Stimulated activated CD4-positive, alpha-beta T cell treated with anti-CD3 and anti-CD28 coated beads, Interleukin-2, amount 100 ng/mL, for 4 hours (primary cell): ENCODE results near the gene PLEKHG4B.

ENCODE experiments used
- DNase-seq: peaks from one replicate; pipeline ENCODE4 v3.0.0-alpha.2; 2020; ENCODE audit warnings: low read depth

Gene PLEKHG4B

DNA sequence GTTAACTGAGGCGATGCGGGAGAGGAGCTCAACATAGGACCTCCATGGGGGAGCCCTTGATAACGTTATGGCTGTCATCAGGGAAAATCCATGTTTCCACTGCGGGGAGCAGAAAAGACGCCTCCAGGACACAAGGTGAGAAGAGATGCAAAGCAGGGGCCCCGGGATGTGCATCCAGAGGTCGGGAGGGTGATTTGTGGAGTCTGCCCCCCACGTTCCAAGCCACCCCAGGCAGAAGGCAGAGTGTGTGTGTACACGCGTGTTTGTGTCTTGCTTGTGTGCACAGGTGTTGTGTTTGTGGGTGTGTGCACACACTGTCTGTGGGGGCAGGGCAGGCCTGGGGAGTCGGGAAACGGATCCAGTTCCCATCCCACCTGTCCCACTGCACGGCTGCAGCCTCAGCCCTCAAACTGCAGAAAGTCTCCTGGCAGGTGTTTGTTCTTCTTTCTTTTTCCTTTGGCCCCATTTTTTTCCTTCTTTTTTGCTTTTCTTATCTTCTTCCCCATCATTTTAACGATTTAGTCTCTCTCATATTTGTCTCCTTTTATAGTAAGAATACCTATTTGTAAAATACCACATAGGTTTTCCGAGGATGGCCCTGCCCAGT lies 17.4 kb upstream of the PLEKHG4B start:
- no peak for DNase-seq

DNA sequence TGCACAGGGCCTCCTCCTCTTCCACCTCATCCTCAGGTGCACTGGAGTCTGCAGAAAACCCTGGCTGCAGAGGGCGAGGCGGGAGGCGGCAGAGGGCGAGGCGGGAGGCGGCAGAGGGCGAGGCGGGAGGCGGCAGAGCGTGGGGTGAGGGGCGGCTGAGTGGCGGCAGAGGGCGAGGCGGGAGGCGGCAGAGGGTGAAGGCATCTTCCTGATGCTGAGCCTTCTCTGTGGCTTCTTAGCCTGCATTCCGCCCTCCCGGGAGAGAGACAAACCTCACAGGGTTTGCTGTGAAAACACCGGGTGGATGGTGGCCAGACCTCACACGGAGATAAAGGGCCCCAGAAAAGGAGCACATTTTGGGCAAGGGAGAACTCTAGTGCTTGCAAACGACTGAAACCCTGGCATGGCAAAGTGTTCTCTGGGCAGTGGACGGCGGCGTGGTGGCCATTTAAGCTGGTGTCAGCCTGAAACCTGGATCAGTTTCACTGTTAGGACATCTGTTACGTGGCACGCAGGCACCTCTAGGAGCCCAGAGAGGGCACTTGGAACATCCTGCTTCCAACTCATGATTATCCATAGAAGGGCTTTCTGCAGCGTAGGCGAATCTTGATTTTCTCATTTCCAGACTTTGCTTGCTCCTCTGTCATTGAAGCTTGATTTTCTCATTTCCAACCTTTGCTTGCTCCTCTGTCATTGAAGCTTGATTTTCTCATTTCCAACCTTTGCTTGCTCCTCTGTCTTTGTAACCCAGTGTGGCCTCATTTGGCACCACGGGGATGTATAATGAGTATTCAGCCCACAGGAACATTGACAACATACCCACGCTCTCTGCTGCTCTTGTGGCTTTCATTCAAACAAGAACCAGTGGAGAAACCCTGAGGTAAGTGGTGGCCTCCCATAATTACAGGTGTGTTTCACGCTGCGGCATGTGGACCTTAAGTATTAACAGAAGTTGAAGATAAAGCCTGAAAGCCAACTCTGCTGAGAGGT lies 16.3 kb upstream of the PLEKHG4B start:
- DNase-seq: no peak

DNA sequence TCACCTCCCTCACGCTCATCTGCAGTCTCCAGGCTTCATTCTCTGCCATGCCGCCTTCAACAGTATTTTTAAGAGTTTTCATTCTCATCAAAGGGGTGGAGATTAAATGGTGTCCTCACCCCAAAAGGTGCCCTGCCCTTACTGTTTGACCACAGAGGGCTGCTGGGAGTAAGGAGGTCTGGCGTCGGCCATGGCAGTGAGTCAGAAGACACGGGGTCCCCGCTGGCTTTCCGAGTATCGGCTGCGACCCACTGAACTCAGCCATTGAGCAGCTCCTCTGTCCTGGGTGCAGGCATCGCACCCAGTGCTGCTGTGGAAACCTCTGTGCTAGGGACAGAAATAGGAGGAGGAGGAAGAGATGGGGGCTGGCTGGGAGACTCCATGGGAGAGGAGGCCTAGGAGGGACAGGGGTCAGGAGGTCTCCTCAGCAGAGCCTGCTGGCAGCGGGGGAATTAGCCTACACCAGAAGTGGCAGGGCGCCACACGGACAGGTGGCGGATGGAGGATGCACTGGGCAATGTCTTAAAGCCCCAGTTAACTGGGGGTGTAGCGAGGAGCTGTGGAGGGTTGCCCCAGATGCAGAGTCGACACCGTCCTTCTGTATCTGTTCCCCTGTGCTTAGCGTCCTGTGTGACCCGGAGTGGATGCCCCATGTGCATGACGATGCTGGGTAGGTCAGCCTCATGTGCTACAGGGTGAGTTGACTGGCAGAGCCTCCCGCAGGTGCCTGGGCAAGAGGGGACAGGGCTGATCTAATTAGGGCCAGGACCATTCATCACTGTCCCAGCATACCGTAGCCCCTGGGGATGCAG lies 15.4 kb upstream of the PLEKHG4B start:
- DNase-seq: no peak

DNA sequence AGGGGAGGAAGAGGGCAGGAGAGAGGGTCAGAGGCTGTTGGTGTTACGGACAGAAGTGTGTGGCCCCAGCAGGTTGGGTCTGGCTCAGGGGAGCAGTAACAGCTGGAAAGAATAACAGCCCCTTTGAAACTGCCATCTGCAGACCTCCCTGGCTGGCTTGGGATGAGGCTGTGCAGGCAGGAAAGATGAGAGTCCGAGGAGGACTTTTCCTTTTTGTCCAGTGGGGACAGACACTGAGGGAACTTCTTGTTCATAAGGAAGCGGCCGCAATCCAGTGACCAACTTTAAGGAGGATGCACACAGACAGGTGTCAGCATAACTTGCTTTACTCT lies 14.8 kb upstream of the PLEKHG4B start:
- no peak for DNase-seq

DNA sequence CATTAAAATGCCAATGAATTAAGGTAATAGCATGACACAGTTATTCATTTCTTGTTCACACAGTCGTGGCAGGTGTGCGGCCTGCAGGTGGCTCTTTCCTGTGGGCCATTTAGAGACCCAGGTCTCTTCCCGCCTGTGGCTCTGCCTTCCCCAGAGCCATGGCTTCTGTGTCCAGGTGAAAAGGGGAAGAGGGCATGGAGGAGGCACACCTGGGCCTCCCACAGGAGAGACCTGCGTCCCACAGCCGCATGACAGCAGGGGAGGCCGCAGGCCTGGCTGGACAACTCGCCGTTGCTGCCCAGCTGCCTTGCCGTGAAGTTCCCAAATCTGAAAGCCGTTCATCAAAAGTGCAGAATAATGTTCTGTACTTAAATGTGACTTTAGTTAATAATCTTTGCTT lies 14.4 kb upstream of the PLEKHG4B start:
- DNase-seq: no peak

DNA sequence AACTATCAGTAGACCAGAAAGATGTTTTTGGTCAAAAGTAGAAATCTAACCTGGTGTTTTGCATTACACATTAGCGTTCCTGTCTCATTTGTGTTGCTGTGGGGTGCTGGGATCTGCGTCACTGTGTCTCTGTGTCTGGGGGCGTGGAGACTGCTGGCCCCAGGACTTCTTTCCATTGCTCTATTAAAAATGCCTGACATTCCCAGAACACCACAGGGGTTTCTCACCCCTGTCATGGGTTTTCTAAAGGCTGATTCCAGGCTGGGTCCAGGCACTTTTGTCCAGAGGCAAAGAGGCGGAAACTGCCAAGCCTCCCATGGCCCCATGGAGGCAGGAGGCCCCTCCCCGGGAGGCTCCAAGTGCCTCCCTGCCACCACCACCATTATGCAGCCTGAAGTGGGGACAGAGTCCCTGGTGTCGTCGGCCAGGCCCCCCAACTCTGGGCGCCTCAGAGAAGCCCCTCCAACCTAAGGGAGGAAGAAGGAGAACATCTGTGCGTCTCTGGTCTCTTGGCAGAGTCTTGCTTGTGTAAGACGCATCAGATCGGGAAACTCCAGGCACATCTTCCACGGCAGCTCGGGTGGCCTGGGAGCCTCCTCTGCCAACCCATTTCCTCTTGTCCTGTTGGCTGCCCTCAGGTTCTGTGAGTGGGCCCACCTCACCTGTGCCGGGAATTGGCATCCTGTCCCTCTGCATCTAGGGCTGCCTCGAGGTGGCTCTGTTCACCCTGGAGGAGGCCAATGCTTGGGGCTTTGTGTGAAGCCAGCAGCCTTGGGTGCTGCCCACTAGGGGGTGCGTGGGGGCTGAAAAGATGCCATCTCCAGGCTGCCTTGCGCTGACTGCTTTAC lies 13.8 kb upstream of the PLEKHG4B start:
- DNase-seq: no peak

DNA sequence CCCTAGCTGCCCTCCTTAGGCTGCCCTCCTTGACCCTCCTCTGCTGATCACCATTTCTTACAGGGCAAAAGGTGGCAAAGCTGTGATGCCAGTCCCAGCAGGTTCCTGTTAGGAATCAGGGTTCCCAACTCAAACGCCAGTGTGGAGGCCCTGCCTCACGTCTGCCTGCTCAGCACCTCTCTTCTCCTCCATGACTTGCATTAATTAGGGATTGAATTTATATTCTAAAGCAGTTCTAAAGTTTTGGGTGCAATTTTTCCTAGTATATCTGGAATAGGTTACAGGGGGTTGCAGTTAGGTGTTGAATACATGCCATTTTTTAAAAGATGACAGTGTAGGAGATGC lies 13.2 kb upstream of the PLEKHG4B start:
- DNase-seq: no peak

DNA sequence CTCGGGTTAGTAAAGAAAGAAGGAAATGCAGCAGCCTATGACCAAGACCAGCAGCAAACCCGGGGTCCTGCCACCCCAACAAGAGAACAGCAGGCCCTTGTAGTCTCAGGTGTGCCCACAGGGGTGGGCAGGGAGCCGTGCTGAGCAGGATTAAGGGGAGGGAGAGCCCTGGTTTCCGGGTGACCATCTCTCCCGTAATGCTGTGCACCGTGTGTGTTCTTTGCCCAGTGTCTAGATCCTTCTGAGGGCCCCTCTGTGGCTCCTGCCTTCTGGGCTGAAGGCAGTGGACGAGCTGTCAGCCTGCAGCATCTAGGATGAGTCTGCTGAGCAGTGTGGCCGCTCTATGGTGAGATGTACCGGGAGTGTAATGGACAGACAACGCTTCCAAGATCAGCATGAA lies 12.7 kb upstream of the PLEKHG4B start:
- DNase-seq: no peak

DNA sequence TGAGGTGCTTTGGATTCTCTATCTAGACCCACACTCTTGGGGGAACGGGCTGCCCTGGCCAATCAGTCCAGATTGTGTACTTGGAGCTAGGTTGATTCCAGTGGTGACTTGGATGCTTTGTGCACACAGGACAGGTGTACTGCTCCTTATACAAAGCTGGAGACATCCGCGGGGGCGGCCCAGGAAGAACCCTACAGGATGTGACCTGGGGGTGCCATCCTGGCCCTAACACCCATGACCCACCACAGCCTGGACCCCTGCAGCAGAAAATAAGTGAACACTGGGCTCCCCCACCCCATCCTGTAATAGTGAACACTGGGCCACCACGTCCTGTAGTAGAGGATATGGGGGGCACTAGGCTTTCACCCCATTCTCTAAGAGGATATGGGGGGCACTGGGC lies 12.1 kb upstream of the PLEKHG4B start:
- DNase-seq: no peak

DNA sequence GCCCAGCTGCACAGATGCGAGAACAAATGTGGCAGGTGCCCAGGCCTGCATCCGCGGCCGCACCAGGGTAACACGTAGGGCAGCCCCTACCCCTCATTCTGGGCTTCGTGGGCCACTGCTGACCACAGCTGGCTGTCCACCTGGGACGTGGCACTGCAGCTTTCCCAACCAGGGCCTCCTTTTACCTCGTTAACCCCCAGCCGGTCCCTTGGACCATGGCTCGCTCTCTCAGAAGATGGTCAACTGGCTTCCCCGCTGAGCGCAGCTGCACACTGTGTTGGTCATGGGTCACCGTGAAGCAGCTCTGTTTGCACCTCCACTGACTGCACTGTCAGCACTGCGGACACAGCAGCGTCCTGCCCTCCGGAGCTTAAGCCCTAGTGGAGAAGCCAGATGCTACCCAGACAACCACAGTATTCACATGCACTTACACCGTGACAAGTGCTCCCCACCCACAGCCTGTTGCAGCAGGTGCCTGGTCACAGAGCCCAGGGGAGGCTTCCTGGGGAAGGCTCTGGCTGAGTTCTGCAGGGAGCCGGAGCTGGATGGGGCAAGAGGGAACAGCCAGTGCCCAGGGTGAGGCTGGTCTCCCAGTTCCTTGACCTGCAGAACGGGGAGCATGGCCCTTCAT lies 10.5 kb upstream of the PLEKHG4B start:
- no peak for DNase-seq

DNA sequence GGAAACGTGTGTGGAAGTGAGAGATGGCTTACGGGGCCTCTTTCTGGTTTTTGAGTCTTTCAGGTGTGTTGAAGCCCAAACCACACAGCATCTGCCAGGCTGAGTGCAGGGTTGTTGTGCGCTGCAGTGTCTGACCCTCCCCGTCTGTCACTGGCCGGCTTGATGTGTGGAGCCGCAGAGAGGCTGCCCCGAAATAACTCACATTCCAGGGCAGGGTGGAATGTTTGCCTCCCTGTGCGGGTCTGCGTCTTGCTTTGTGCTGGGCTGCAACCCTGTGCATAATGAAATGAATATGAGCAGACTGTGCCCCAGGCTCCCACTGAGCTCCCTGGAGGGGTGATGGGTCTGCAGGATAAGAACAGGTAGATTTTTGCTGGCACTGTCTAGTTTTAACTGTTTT lies 9.9 kb upstream of the PLEKHG4B start:
- no peak for DNase-seq

DNA sequence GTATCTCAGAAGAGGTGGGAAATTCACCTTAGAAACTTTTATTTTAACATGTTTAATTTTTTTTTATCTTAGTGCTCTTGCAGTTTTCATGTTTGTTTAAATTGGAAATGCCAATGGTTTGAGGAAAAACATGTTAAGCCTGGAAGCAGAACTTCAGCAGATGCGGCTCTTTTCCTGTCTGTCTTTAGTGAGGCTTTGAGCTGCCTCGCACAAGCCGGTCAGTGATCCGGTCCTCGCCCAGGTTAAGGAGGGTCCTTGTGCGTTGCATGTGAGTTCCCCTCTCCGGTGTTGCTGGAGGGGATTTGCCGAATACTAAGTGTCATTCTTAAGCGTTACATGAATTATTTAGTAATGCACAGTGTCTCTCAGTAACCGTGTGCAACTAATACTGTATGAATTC lies 9.4 kb upstream of the PLEKHG4B start:
- no peak for DNase-seq

DNA sequence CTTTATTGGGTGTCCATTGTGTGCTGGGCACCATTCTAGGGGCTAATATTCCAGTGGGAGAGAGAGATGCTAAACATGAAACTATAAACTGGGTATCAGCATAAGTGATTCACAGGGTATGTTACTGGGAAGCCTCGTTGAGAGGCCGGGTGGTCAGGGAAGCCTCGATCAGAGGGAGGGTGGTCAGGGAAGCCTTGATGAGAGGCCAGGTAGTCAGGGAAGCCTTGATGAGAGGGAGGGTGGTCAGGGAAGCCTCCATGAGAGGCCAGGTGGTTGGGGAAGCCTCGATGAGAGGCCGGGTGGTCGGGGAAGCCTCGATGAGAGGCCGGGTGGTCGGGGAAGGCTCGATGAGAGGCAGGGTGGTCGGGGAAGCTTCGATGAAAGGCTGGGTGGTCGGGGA lies 8.9 kb upstream of the PLEKHG4B start:
- DNase-seq: no peak

DNA sequence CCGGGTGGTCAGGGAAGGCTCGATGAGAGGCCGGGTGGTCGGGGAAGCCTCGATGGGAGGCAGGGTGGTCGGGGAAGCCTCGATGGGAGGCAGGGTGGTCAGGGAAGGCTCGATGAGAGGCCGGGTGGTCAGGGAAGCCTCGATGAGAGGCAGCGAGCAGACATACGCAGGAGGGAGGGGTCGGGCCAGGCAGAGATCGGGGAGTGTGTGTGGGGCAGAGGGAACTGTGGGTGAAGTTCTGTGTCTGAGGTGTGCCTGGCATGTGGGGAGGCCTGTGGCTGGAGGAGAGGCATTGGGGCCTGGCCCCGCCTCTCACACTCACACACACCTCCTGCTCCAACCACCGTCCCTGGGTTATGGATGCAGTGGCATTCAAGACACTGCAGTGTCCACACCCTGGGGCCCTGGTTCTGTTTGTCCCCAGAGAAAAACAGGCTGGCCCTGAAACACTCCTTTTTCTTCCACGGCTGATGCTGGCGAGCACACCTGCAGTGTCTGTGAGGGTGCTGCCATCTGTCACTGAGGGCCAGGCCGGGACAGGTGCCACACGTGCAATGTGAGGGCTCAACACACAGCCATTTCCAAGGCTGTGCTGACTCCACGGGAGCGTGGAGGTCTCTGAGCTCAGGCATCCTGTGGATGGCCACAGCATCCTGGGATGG lies 6.5 kb upstream of the PLEKHG4B start:
- no peak for DNase-seq

DNA sequence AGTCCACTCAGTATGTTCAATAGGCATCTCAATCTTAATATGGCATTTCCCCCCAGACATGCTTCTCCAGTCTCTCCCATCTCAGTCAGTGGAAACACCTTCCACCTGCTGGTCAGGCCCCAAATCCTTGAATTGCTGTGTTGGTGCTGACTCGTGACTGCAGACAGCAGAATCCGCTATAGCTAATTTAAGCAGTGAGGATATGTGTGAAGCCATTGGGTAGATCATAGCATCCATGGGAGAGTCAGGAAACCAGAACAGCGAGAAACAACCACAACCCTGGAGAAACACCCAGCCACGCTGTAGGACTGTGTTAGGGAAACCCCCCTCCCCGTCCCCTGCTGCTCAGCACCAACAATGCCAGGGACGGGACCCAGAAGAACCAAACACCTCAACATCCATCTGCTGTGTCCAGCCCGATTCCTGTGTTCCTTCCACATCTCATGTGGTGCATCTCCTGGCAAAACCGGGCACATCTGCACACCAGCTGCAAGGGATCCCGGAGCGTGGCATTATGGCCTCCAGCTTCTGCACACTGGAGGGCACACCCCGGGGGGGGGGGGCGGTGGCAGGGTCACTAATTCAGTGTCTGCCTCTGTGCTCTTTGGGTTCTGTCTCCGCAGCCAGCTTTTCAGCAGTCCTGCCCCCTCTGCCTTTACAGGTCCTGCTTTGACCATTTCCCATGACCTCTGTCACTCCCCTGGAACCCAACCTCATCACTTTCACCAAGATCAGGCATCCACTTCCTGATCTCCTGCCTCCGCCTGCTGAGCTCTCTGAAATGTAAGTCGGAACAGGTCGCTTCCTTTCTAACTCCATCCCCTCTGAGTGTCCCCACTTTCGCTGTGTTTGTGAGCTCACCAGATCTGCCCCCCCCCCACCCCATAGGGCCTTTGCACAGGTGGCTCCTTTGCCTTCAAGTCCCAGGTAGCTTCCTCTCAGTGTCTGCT lies 2.4 kb upstream of the PLEKHG4B start:
- DNase-seq: no peak

DNA sequence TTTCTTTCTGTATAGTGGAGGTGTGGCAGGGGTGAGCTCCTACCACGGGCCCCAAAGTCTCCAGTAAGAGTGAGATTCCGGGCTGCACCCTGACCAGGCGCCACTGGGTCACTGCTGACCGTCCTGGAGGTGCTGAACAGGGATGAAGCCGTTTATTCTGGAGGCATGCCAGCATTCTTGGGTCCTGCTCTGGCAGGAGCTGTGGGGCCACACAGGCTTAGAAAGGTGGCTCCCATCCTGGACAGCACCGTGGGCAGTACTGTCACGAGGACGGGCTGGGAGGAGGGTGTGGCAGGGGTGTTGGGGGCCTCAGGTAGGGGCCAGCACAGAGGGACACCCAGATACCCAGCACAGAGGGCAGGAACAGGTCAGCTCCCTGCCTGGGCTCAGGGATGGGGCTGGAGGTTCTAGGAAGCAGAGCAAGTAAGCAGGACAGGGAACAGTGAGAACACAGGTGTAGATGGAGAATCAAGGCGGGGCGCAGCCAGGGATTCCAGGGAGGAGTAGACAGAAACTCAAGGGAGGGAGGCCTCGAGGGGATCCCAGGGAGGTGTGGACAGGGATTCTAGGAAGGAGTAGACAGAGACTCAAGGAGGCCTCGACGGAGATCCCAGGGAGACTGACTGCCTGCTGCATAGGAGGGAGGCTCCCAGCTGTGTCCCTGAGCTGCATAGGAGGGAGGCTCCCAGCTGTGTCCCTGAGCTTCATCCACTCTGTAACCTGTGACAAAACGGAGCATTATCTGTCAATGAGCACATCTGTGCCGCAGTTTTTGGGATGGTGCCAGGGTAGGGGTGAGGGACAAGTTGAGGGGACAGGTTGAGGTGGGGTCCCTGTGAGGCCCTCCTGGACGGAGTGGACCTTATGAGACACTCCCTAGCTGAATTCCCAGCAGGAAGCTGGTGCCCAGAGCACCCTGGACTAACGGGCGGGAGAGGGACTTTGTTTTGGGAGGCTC lies 1.1 kb upstream of the PLEKHG4B start:
- no peak for DNase-seq

DNA sequence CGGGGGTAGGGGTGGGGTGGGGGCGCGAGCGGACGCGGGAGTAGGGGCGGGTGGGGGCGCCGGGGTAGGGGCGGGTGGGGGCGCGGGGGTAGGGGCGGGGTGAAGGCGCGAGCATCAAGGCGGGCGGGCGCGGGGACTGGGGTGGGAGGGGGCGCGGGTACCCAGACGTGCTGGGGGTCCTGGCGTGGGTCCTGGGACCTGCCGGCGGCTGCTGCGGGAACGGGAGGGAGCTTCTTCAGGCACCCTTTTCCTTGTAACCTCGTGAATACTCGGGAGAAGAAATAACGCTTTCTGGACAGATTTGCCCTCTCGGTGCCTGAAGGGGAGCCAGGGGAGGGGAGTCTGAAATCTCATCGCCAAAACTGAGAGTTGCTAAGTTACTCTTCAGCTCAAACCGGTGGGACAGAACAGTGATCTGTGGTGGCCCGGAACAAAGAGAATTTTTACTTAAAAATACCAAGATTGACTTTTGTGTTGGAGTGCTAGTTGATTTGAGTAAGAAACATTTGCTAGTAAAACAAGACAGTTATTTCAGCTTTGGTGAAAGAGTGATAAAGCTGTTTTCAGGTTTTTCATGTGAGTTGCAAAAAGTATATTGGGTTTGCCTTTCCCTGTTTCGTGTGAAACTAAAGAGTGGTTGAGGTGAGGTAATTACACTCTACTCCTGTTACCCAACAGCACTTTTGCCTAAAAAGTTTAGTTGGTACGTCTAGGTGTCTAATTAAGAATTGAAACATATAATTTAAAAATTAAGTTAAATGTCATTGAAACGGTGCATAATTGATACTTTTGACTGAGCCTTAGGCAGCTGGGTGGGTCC lies 643 bp downstream of the PLEKHG4B start:
- no peak for DNase-seq
